ENCODE measurements around the gene MIA3.

DNA sequence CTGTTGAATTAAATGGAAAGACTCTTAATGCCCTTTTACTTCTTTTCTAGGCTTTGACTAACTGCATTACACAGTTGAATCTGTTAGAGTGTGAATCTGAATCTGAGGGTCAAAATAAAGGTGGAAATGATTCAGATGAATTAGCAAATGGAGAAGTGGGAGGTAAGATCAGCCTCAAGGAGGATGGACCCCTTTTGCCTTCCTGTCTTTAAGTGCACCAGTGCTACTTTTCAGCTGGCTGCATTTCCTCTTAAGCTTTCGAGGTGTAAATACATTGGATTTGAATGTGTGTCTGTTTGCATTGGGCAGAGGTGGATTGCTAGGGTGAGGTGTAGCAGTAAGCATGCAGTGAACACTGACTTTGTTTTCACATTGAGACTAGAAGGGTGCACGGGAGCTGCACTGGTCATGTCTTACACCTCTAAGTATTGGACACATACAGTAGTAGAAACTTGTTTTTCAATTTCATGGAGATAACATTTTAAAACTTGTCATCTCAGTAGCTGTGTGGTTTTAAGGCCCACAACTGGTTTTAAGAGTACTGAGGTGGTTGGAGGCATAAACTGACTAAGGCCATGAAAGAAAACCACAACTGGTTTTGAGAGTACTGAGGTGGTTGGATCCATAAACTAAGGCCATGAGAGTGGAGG lies 35.4 kb downstream of the MIA3 start:
- TF ChIP-seq, protein P1, sequence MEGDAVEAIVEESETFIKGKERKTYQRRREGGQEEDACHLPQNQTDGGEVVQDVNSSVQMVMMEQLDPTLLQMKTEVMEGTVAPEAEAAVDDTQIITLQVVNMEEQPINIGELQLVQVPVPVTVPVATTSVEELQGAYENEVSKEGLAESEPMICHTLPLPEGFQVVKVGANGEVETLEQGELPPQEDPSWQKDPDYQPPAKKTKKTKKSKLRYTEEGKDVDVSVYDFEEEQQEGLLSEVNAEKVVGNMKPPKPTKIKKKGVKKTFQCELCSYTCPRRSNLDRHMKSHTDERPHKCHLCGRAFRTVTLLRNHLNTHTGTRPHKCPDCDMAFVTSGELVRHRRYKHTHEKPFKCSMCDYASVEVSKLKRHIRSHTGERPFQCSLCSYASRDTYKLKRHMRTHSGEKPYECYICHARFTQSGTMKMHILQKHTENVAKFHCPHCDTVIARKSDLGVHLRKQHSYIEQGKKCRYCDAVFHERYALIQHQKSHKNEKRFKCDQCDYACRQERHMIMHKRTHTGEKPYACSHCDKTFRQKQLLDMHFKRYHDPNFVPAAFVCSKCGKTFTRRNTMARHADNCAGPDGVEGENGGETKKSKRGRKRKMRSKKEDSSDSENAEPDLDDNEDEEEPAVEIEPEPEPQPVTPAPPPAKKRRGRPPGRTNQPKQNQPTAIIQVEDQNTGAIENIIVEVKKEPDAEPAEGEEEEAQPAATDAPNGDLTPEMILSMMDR (IDR thresholded peaks at IDR 0.05; ENCODE audit: poor library complexity, severe bottlenecking), result no peak
- TF ChIP-seq POLR2AphosphoS5 (IDR thresholded peaks at IDR 0.05) (no peak), TAF1 (IDR thresholded peaks at IDR 0.05; ENCODE audit: low read depth) (no peak), EZH2 (IDR thresholded peaks at IDR 0.05; ENCODE audit: borderline replicate concordance, insufficient read depth, low read length, poor library complexity, severe bottlenecking) (no peak), SMC3 (conservative IDR thresholded peaks at IDR 0.05; ENCODE audit: poor library complexity) (no peak), EP300 (conservative IDR thresholded peaks at IDR 0.05; ENCODE audit: poor library complexity, severe bottlenecking) (no peak), MXI1 (conservative IDR thresholded peaks at IDR 0.05; ENCODE audit: poor library complexity, severe bottlenecking) (no peak), RAD21 (conservative IDR thresholded peaks at IDR 0.05) (no peak)
- TF ChIP-seq, protein P2, sequence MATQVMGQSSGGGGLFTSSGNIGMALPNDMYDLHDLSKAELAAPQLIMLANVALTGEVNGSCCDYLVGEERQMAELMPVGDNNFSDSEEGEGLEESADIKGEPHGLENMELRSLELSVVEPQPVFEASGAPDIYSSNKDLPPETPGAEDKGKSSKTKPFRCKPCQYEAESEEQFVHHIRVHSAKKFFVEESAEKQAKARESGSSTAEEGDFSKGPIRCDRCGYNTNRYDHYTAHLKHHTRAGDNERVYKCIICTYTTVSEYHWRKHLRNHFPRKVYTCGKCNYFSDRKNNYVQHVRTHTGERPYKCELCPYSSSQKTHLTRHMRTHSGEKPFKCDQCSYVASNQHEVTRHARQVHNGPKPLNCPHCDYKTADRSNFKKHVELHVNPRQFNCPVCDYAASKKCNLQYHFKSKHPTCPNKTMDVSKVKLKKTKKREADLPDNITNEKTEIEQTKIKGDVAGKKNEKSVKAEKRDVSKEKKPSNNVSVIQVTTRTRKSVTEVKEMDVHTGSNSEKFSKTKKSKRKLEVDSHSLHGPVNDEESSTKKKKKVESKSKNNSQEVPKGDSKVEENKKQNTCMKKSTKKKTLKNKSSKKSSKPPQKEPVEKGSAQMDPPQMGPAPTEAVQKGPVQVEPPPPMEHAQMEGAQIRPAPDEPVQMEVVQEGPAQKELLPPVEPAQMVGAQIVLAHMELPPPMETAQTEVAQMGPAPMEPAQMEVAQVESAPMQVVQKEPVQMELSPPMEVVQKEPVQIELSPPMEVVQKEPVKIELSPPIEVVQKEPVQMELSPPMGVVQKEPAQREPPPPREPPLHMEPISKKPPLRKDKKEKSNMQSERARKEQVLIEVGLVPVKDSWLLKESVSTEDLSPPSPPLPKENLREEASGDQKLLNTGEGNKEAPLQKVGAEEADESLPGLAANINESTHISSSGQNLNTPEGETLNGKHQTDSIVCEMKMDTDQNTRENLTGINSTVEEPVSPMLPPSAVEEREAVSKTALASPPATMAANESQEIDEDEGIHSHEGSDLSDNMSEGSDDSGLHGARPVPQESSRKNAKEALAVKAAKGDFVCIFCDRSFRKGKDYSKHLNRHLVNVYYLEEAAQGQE (IDR thresholded peaks at IDR 0.05; ENCODE audit: borderline replicate concordance), result no peak

All from neural cell (in vitro differentiated cells).